K562 (cell line): Measurements from ENCODE around the gene PBXIP1. TPM values are rescaled to one million over a fixed set of nuclear protein-coding genes. Genes with fewer than 3 reads are reported as not detected.

Experiments used
- ATAC-seq: fragments of 200-7000 bp; cut with Tn5 transposase; 3 replicates; pipeline ENCODE4 v1.9.1; 2020; ENCODE audit warnings: moderate library complexity
- BruUV-seq: library from RNA; stranded (reverse); fragments of 400-500 nt; replicated peaks from 2 replicates; lab custom pipeline; 2021; lab: Mats Ljungman, UMichigan
- CTCF ChIA-PET: fragments of 300-600 bp; formaldehyde crosslinking; extraction: SDS; loops from one replicate; lab custom pipeline; 2021; ENCODE audit warnings: low intra/inter-chr PET ratio; lab: Yijun Ruan, JAX
- POLR2A ChIA-PET: fragments of 300-600, 350-650 bp; sonication (Branson Sonifier 250); formaldehyde crosslinking; extraction: SDS; loops from one replicate; lab custom pipeline; 2021; ENCODE audit warnings: antibody characterized with exemption, inconsistent platforms; lab: Yijun Ruan, JAX
- DNase-seq, 4 experiments: peaks; one replicate each; pipeline versions ENCODE4 v3.0.0 to v3.0.0-alpha.2; 2011 to 2018; ENCODE audit warnings: low spot score in 3 of 4, mixed read lengths in 3 of 4; ENCODE audit errors: extremely low read depth in 1 of 4
- FAIRE-seq: peaks from 2 replicates; lab custom pipeline; 2011; peaks lifted over from hg19 to GRCh38; lab: Jason Lieb, UNC
- H2AFZ ChIP-seq: 2 replicates; pipeline ENCODE4 v1.6.0; 2011; ENCODE audit warnings: low read depth, low read length, control low read depth, inconsistent platforms
- H3K27ac ChIP-seq: fragments of 200-600 bp; 3 replicates; pipeline ENCODE4 v1.8.0; 2011; ENCODE audit warnings: low read depth, mild to moderate bottlenecking, control low read depth, inconsistent platforms, low read length, moderate library complexity, mixed read lengths; ENCODE audit errors: extremely low read depth
- H3K27me3 ChIP-seq, 2 experiments: fragments of 300-600 bp in 1 of 2; 2 replicates in 1 of 2; 3 replicates in 1 of 2; pipeline versions ENCODE4 v1.6.0 to v1.8.0; 2011; ENCODE audit warnings: inconsistent platforms in 2 of 2, low read length in 2 of 2, mild to moderate bottlenecking in 1 of 2, mixed read lengths in 1 of 2, moderate library complexity in 1 of 2; ENCODE audit not compliant: control insufficient read depth in 2 of 2, insufficient read depth in 2 of 2
- H3K36me3 ChIP-seq: fragments of 300-600 bp; 3 replicates; pipeline ENCODE4 v1.8.0; 2011; ENCODE audit warnings: mild to moderate bottlenecking, low read length, inconsistent platforms; ENCODE audit not compliant: control insufficient read depth, insufficient read depth
- H3K4me1 ChIP-seq, 2 experiments: fragments of 200-600 bp in 1 of 2; replicated peaks in 1 of 2; 2 replicates in 1 of 2; 3 replicates in 1 of 2; pipeline versions ENCODE4 v1.5.1 to v1.8.0; 2011; ENCODE audit warnings: inconsistent platforms in 2 of 2, low read length in 2 of 2, mild to moderate bottlenecking in 1 of 2, mixed read lengths in 1 of 2, moderate library complexity in 1 of 2; ENCODE audit not compliant: control insufficient read depth in 2 of 2, insufficient read depth in 2 of 2
- H3K4me2 ChIP-seq: 2 replicates; pipeline ENCODE4 v1.6.1; 2011; ENCODE audit warnings: low read length, control low read depth, inconsistent platforms, mixed read lengths; ENCODE audit not compliant: insufficient read depth
- H3K4me3 ChIP-seq: fragments of 200-600 bp; sonication (generic), shearing (Covaris generic); 2 replicates; pipeline ENCODE4 v1.5.1; 2016; ENCODE audit warnings: control low read depth, inconsistent platforms
- H3K79me2 ChIP-seq: fragments of 200-600 bp; 3 replicates; pipeline ENCODE4 v1.8.0; 2011; ENCODE audit warnings: low read length, inconsistent platforms; ENCODE audit not compliant: control insufficient read depth, insufficient read depth
- H3K9ac ChIP-seq, 2 experiments: 2 replicates each; pipeline versions ENCODE4 v1.6.0 to v1.6.1; 2011; ENCODE audit warnings: low read depth in 2 of 2, low read length in 2 of 2, control low read depth in 1 of 2, inconsistent platforms in 1 of 2, mild to moderate bottlenecking in 1 of 2, mixed read lengths in 1 of 2; ENCODE audit not compliant: insufficient read depth in 1 of 2
- H3K9me1 ChIP-seq: one replicate; pipeline ENCODE4 v1.6.0; 2011; ENCODE audit warnings: inconsistent platforms, mild to moderate bottlenecking, low read length, moderate library complexity; ENCODE audit not compliant: control insufficient read depth, insufficient read depth
- H3K9me3 ChIP-seq: replicated peaks from 2 replicates; pipeline ENCODE4 v1.5.1; 2011; ENCODE audit warnings: low read depth, low read length, inconsistent platforms; ENCODE audit not compliant: control insufficient read depth, insufficient read depth
- H4K20me1 ChIP-seq: replicated peaks from 2 replicates; pipeline ENCODE4 v1.6.1; 2011; ENCODE audit warnings: low read length, inconsistent platforms, mixed read lengths; ENCODE audit not compliant: control insufficient read depth, insufficient read depth
- KAT2B ChIP-seq: IDR thresholded peaks from one replicate; pipeline ENCODE4 v1.6.1; 2012; ENCODE audit warnings: low read depth, mild to moderate bottlenecking, control low read depth, inconsistent platforms, low read length, moderate library complexity
- KDM2B ChIP-seq: fragments of 250-450 bp; sonication (Bioruptor Pico); IDR thresholded peaks from 2 replicates; pipeline ENCODE4 v1.8.0; 2021; ENCODE audit warnings: mild to moderate bottlenecking, moderate library complexity
- ZBTB7A ChIP-seq: IDR thresholded peaks from 2 replicates; pipeline ENCODE4 v1.6.1; 2011; ENCODE audit warnings: low read depth, mild to moderate bottlenecking, low read length, moderate library complexity, borderline replicate concordance; ENCODE audit not compliant: control insufficient read depth
- ZEB2 ChIP-seq: fragments of 450-650 bp; IDR thresholded peaks from 2 replicates; pipeline ENCODE4 v1.6.1; 2016
- WGBS: fragments of 100-300 bp; shearing (Covaris generic); methylation state at CpG from one replicate; pipeline ENCODE4 v1.1.6; 2016; ENCODE audit warnings: low coverage, mixed read lengths; ENCODE audit not compliant: insufficient coverage; ENCODE audit errors: missing lambda C conversion rate; 5-methylcytosine and 5-hydroxymethylcytosine counted together
- in situ Hi-C: fragments of 300-500 bp; cut with MboI; formaldehyde crosslinking; loops from 4 replicates; pipeline ENCODE4 v1.15.0; 2018; ENCODE audit warnings: inconsistent platforms, mixed read lengths
- intact Hi-C: fragments of 100-400 bp; cut with micrococcal nuclease; formaldehyde crosslinking; loops from 2 replicates; pipeline ENCODE4 v1.14.2; 2022
- polyA plus RNA-seq, 8 experiments: library from polyadenylated mRNA; depleted of rRNA in 4 of 8; stranded (reverse) in 5 of 8; unstranded in 3 of 8; fragments of >200 nt; fragmentation: Nextera tagmentation in 2 of 8; fragmentation: Illumina TruSeq in 1 of 8; extraction: Ambion mirVana in 2 of 8; extraction: Trizol in 1 of 8; gene quantifications; 2 replicates each; pipeline versions ENCODE4 v1.2.1 to v1.2.3, GENCODE V29; 2011 to 2014; ENCODE audit warnings: inconsistent platforms in 1 of 8, missing spikeins in 1 of 8
- total RNA-seq, 7 experiments: library from RNA; depleted of rRNA in 6 of 7; stranded (reverse); fragments of >200 nt in 6 of 7; fragmentation: Illumina TruSeq in 2 of 7; extraction: Trizol in 2 of 7; gene quantifications; 2 replicates each; pipeline versions ENCODE4 v1.2.1 to v1.2.3, GENCODE V29; 2011 to 2021; ENCODE audit warnings: low replicate concordance in 1 of 7

Gene PBXIP1
- total and polyA plus RNA-seq, 9 of the 15 experiments (the other 6 are each of a cell fraction or from before 2014, with no cell fraction given), result 0.13 to 8.3 (median 5.8) TPM

DNA sequence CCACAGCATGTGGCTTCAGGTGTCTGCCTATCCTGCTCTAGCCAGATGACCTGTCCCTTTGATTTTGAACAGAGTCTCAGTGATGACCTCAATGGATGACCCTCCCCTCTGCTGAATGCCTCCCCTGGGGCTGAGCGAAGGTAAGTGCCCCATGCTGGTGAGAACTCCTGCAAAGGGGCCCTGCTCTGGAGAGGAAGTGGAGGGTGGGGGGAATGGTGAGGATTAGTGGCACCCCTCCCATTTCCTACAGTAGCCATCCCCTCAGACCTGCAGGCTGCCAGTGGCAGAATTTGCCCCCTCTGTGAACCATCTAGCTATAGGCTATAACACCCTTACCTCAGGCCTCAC is 15.7 kb downstream of the PBXIP1 start:
- intact Hi-C loops, result no loop called here
- CTCF ChIA-PET, result no interaction called here
- H3K9ac ChIP-seq, result peak overlapping the region in 1 of 2 experiments; percentile 8; a peak in 1 of 4 replicates
- TF ChIP-seq KAT2B (no peak), ZBTB7A (0 out of 2 replicates have a peak, but pooled peaks have one; percentile 12), ZEB2 (no peak), KDM2B (no peak)
- TF ChIP-seq, all 486 proteins: peak for 1
- FAIRE-seq (no peak), DNase-seq (no peak), ATAC-seq (no peak)
- POLR2A ChIA-PET, result interaction anchor here (0.6 to 1.4 kb wide), 4 partner anchors 15 to 121 kb away, joined by 3 to 5 read pairs (median 3); partner anchors contain the start of gene PBXIP1
- WGBS, result 67% methylated on average over 1 of the region's 1 CpG
- Histone ChIP-seq H3K36me3 (no peaks in the 10 kb centered on the region), H3K27ac (no peak overlapping the region), H4K20me1 (0 out of 2 replicates have a peak, but pooled peaks cover 3% of the 10 kb centered on the region), H3K4me2 (no peak overlapping the region), H3K4me3 (no peak overlapping the region), H3K4me1 (peaks cover 43 to 53% of the 10 kb centered on the region in 2 experiments; a peak in 4 of 5 replicates), H3K9me1 (no peaks in the 10 kb centered on the region), H3K79me2 (peaks cover 3% of the 10 kb centered on the region; the same call in 1 of the 3 replicates), H3K27me3 (no peaks in the 10 kb centered on the region), H3K9me3 (no peaks in the 10 kb centered on the region), H2AFZ (no peak overlapping the region)
- in situ Hi-C loops, result no loop called here
- no TSS peak for BruUV-seq
